Heart right ventricle (tissue), 16 donors: ENCODE measurements around the gene TRPT1. TPM values are rescaled to one million over a fixed set of nuclear protein-coding genes. Genes with fewer than 3 reads are reported as not detected.

ENCODE experiments used
- ATAC-seq, 8 donors: fragments of 200-7000 bp; cut with Tn5 transposase; one replicate each; pipeline ENCODE4 v1.9.1; 2020; ENCODE audit warnings: mild to moderate bottlenecking in 8 of 8, moderate library complexity in 8 of 8, moderate number of reproducible peaks in 1 of 8
- DNase-seq, 2 donors: peaks; one replicate each; pipeline ENCODE4 v3.0.0-alpha.2; 2020
- H3K27ac ChIP-seq, 10 donors: fragments of 200-600 bp; sonication (generic) in 2 of 10; one replicate each; pipeline versions ENCODE4 v1.5.0 to v1.8.0; 2020 to 2022; ENCODE audit warnings: mild to moderate bottlenecking in 3 of 10
- H3K27me3 ChIP-seq, 7 donors: fragments of 200-600 bp; one replicate each; pipeline ENCODE4 v1.8.0; 2021 to 2022; ENCODE audit warnings: mild to moderate bottlenecking in 2 of 7
- H3K36me3 ChIP-seq, 9 donors: fragments of 200-600 bp; sonication (generic) in 1 of 9; one replicate each; pipeline versions ENCODE4 v1.5.0 to v1.8.0; 2020 to 2022; ENCODE audit warnings: mild to moderate bottlenecking in 2 of 9
- H3K4me1 ChIP-seq, 9 donors: fragments of 200-600 bp; sonication (generic) in 1 of 9; one replicate each; pipeline versions ENCODE4 v1.5.0 to v1.8.0; 2020 to 2022; ENCODE audit warnings: mild to moderate bottlenecking in 4 of 9
- H3K4me3 ChIP-seq, 10 donors: fragments of 200-600 bp; sonication (generic) in 2 of 10; one replicate each; pipeline versions ENCODE4 v1.5.0 to v1.8.0; 2020 to 2022; ENCODE audit warnings: mild to moderate bottlenecking in 7 of 10, moderate library complexity in 2 of 10
- H3K9me3 ChIP-seq, 11 donors: fragments of 200-600 bp in 10 of 11; sonication (generic) in 2 of 11; one replicate each; pipeline versions ENCODE4 v1.5.0 to v1.8.0; 2013 to 2022; ENCODE audit warnings: mild to moderate bottlenecking in 2 of 11, control low read depth in 1 of 11, moderate library complexity in 1 of 11
- CTCF ChIP-seq, 9 donors: fragments of 200-600 bp; sonication (generic) in 2 of 9; IDR thresholded peaks; one replicate each; pipeline versions ENCODE4 v1.5.0 to v1.8.0; 2021 to 2022; ENCODE audit warnings: antibody characterized with exemption in 9 of 9, mild to moderate bottlenecking in 5 of 9, moderate library complexity in 1 of 9
- WGBS, 2 donors: extraction: QIAGEN DNeasy Blood & Tissue Kit; methylation state at CpG; one replicate each; pipeline ENCODE4 v1.1.7; 2013; ENCODE audit warnings: inconsistent platforms in 1 of 2; 5-methylcytosine and 5-hydroxymethylcytosine counted together
- intact Hi-C, 10 donors: fragments of 100-400 bp; cut with DNase I; formaldehyde crosslinking; loops; one replicate each; pipeline versions ENCODE4 v1.11.1 to v1.14.2; 2022
- polyA plus RNA-seq, 2 donors: library from polyadenylated mRNA; stranded (reverse); fragments of 200-250 nt; gene quantifications; one replicate each; pipeline ENCODE4 v1.2.3, GENCODE V29; 2013
- total RNA-seq, 10 donors: library from RNA; stranded (reverse); fragmentation: NEBNext Ultra II Directional in 3 of 10; extraction: Animal tissue kit (Norgen Biotek cat#: 25700) in 3 of 10; gene quantifications; one replicate each; pipeline versions ENCODE4 v1.2.1 to v1.2.4, GENCODE V29; 2021 to 2023
- donor health status: Arrhythmogenic right ventricular cardiomyopathy.
- donor health status: ischemic (EF 13 %, LVEDD 7.1; RV severe dilation, severe dysfunction).
- donor health status: healthy with polysubstance abuse.
- donor health status: DM: no; HTN: yes; CAD: no.
- donor health status: DM: no; HTN: no; CAD: no.
- donor health status: ischemic (EF 25% LVEDD 6.9; RV normal size, moderate dysfunction).
- donor health status: ischemic (EF 25% LVEDD 5.7; RV mildly dilated, moderate dysfunction).
- donor health status: healthy.
- donor health status: DM: yes; HTN: yes; CAD: no.
- donor health status: Ischemic cardiomyopathy.
- donor health status: ischemic (EF 35%, LVEDD 5.7; RV mildly dilated, moderate dysfunction).
- donor health status: nonischemic (EF 11% LVEDD 7.7; RV severe dilation, severe dysfunction).
- donor health status: DM: yes; HTN: yes; CAD: no.
- donor health status: PGD.
- donor health status: ischemic (EF 29% LVEDD 5.4; RV normal size, mild dysfunction).
- donor health status: nonischemic (EF 23%, LVEDD 6.1; RV moderate dilation, normal function).

Gene TRPT1
- total and polyA plus RNA-seq, 12 donors = 50.5 to 188 (median 67.1) TPM

- Histone ChIP-seq H3K27me3 (no peaks in the 10 kb centered on the region), H3K4me1 (peaks cover 1 to 20% (median 15%) of the 10 kb centered on the region in 9 donors), H3K4me3 (no peak overlapping the region), H3K36me3 (peaks cover 0 to 8% (median 0%) of the 10 kb centered on the region in 9 donors), H3K27ac (no peak overlapping the region), H3K9me3 (peaks cover 0 to 9% (median 0%) of the 10 kb centered on the region in 11 donors)
- 84 to 85% methylated on average over 8 of the region's 8 CpGs for WGBS, 2 donors
- TF ChIP-seq CTCF (IDR thresholded peaks at IDR 0.05) = no peak
- intact Hi-C loops = no loop called here
- DNase-seq = no peak
- ATAC-seq = no peak
Observed at GRCh38 chr11:64176751-64177150, 49.2 kb downstream of the TRPT1 start.

Other genes with a start within 250 kb of the TRPT1 start
- 10 to 100 TPM; 47.0 to 58.2 (median 49.8) TPM for gene OTUB1, start 239.7 kb downstream of the TRPT1 start, total RNA-seq
- 10 to 100 TPM; 34.9 to 87.0 TPM for gene OTUB1, start 239.7 kb downstream of the TRPT1 start, polyA plus RNA-seq
- under 1 TPM; 0.17 to 0.83 (median 0.39) TPM for gene FLRT1, start 190.3 kb downstream of the TRPT1 start, total RNA-seq
- gene FLRT1, start 190.3 kb downstream of the TRPT1 start, polyA plus RNA-seq = under 1 TPM; 0.22 to 0.44 TPM
- 100 to 1,000 TPM in 8 of 10 donors, 10 to 100 TPM in 2; 86.2 to 134 (median 115) TPM for gene MACROD1, start 60.1 kb downstream of the TRPT1 start, total RNA-seq
- 100 to 1,000 TPM in 1 of 2 donors, 10 to 100 TPM in 1; 77.6 to 497 TPM for gene MACROD1, start 60.1 kb downstream of the TRPT1 start, polyA plus RNA-seq
- 100 to 1,000 TPM in 1 of 10 donors, 10 to 100 TPM in 9; 67.4 to 105 (median 87.9) TPM for gene STIP1, start 40.0 kb downstream of the TRPT1 start, total RNA-seq
- gene STIP1, start 40.0 kb downstream of the TRPT1 start, polyA plus RNA-seq = 100 to 1,000 TPM in 1 of 2 donors, 10 to 100 TPM in 1; 55.3 to 144 TPM
- 10 to 100 TPM in 1 of 10 donors, 1 to 10 TPM in 9; 2.3 to 30.8 (median 5.4) TPM for gene FERMT3, start 19.5 kb downstream of the TRPT1 start, total RNA-seq
- gene FERMT3, start 19.5 kb downstream of the TRPT1 start, polyA plus RNA-seq = 1 to 10 TPM; 7.5 to 9.2 TPM
- gene NUDT22, start 88 bp upstream of the TRPT1 start, total RNA-seq = 10 to 100 TPM; 57.3 to 85.6 (median 71.0) TPM
- 10 to 100 TPM; 93.0 to 95.2 TPM for gene NUDT22, start 88 bp upstream of the TRPT1 start, polyA plus RNA-seq
- 10 to 100 TPM; 46.6 to 64.7 (median 52.0) TPM for gene DNAJC4, start 4.4 kb upstream of the TRPT1 start, total RNA-seq
- gene DNAJC4, start 4.4 kb upstream of the TRPT1 start, polyA plus RNA-seq = 100 to 1,000 TPM in 1 of 2 donors, 10 to 100 TPM in 1; 48.0 to 173 TPM
- gene VEGFB, start 8.4 kb upstream of the TRPT1 start, total RNA-seq = 100 to 1,000 TPM; 245 to 353 (median 277) TPM
- 100 to 1,000 TPM; 158 to 291 TPM for gene VEGFB, start 8.4 kb upstream of the TRPT1 start, polyA plus RNA-seq
- gene FKBP2, start 14.9 kb upstream of the TRPT1 start, total RNA-seq = 10 to 100 TPM; 40.2 to 82.0 (median 45.9) TPM
- gene FKBP2, start 14.9 kb upstream of the TRPT1 start, polyA plus RNA-seq = 100 to 1,000 TPM; 376 to 404 TPM
- gene PPP1R14B, start 20.8 kb upstream of the TRPT1 start, total RNA-seq = 100 to 1,000 TPM in 4 of 10 donors, 10 to 100 TPM in 6; 52.4 to 194 (median 77.2) TPM
- 100 to 1,000 TPM; 229 to 331 TPM for gene PPP1R14B, start 20.8 kb upstream of the TRPT1 start, polyA plus RNA-seq
- 10 to 100 TPM in 3 of 10 donors, 1 to 10 TPM in 7; 5.8 to 13.3 (median 8.7) TPM for gene PLCB3, start 25.3 kb upstream of the TRPT1 start, total RNA-seq
- 10 to 100 TPM in 1 of 2 donors, 1 to 10 TPM in 1; 9.5 to 13.1 TPM for gene PLCB3, start 25.3 kb upstream of the TRPT1 start, polyA plus RNA-seq
- 100 to 1,000 TPM in 1 of 10 donors, 10 to 100 TPM in 9; 40.7 to 106 (median 52.2) TPM for gene BAD, start 58.5 kb upstream of the TRPT1 start, total RNA-seq
- gene BAD, start 58.5 kb upstream of the TRPT1 start, polyA plus RNA-seq = 100 to 1,000 TPM in 1 of 2 donors, 10 to 100 TPM in 1; 92.1 to 104 TPM
- gene GPR137, start 59.7 kb upstream of the TRPT1 start, total RNA-seq = 10 to 100 TPM; 16.4 to 43.0 (median 24.3) TPM
- gene GPR137, start 59.7 kb upstream of the TRPT1 start, polyA plus RNA-seq = 10 to 100 TPM; 18.4 to 31.8 TPM
- not detected for gene KCNK4, start 65.1 kb upstream of the TRPT1 start, total RNA-seq
- not detected for gene KCNK4, start 65.1 kb upstream of the TRPT1 start, polyA plus RNA-seq
- not detected for gene CATSPERZ, start 74.2 kb upstream of the TRPT1 start, total RNA-seq
- gene CATSPERZ, start 74.2 kb upstream of the TRPT1 start, polyA plus RNA-seq = under 1 TPM in 1 of 2 donors, not detected in 1; 0.10 TPM
- gene ESRRA, start 79.3 kb upstream of the TRPT1 start, total RNA-seq = 100 to 1,000 TPM; 115 to 225 (median 132) TPM
- gene ESRRA, start 79.3 kb upstream of the TRPT1 start, polyA plus RNA-seq = 100 to 1,000 TPM; 180 TPM
- 100 to 1,000 TPM in 2 of 10 donors, 10 to 100 TPM in 8; 68.7 to 121 (median 90.2) TPM for gene TRMT112, start 91.4 kb upstream of the TRPT1 start, total RNA-seq
- 100 to 1,000 TPM; 182 to 208 TPM for gene TRMT112, start 91.4 kb upstream of the TRPT1 start, polyA plus RNA-seq
- 100 to 1,000 TPM; 264 to 395 (median 288) TPM for gene PRDX5, start 91.9 kb upstream of the TRPT1 start, total RNA-seq
- 100 to 1,000 TPM; 486 to 750 TPM for gene PRDX5, start 91.9 kb upstream of the TRPT1 start, polyA plus RNA-seq
- gene CCDC88B, start 114.0 kb upstream of the TRPT1 start, total RNA-seq = 10 to 100 TPM in 1 of 10 donors, 1 to 10 TPM in 9; 4.2 to 13.1 (median 5.6) TPM
- gene CCDC88B, start 114.0 kb upstream of the TRPT1 start, polyA plus RNA-seq = 10 to 100 TPM; 10.5 to 42.7 TPM
- gene RPS6KA4, start 133.0 kb upstream of the TRPT1 start, total RNA-seq = 10 to 100 TPM; 10.7 to 21.9 (median 12.8) TPM
- gene RPS6KA4, start 133.0 kb upstream of the TRPT1 start, polyA plus RNA-seq = 10 to 100 TPM; 17.4 to 18.8 TPM